H9 (cell line): ENCODE results near the gene TMEM98. TPM values are rescaled to one million over a fixed set of nuclear protein-coding genes. Genes with fewer than 3 reads are reported as not detected.

Experiments used
- DNase-seq: peaks from one replicate; pipeline ENCODE4 v3.0.0-alpha.2; 2017
- H2AFZ ChIP-seq: one replicate; pipeline ENCODE4 v1.6.1; 2013; ENCODE audit warnings: mild to moderate bottlenecking, low read length, control low read depth, moderate library complexity
- H2AK5ac ChIP-seq: 2 replicates; pipeline ENCODE4 v1.6.1; 2013; ENCODE audit warnings: low read length, control low read depth, mixed read lengths; ENCODE audit not compliant: insufficient read length
- H2BK120ac ChIP-seq: one replicate; pipeline ENCODE4 v1.6.1; 2013; ENCODE audit warnings: low read depth, mild to moderate bottlenecking, low read length, control low read depth, inconsistent platforms; ENCODE audit not compliant: poor library complexity, severe bottlenecking
- H2BK12ac ChIP-seq: 2 replicates; pipeline ENCODE4 v1.6.1; 2013; ENCODE audit warnings: low read length, control low read depth, mixed read lengths, low read depth; ENCODE audit not compliant: insufficient read length
- H2BK15ac ChIP-seq: 2 replicates; pipeline ENCODE4 v1.6.1; 2013; ENCODE audit warnings: low read depth, low read length, control low read depth
- H2BK20ac ChIP-seq: one replicate; pipeline ENCODE4 v1.6.1; 2013; ENCODE audit warnings: low read depth, mild to moderate bottlenecking, low read length, control low read depth, inconsistent platforms; ENCODE audit not compliant: poor library complexity, severe bottlenecking
- H2BK5ac ChIP-seq: 2 replicates; pipeline ENCODE4 v1.6.1; 2013; ENCODE audit warnings: low read length, control low read depth, mixed read lengths; ENCODE audit not compliant: insufficient read length
- H3K14ac ChIP-seq: 2 replicates; pipeline ENCODE4 v1.6.1; 2013; ENCODE audit warnings: low read length, control low read depth; ENCODE audit not compliant: insufficient read depth
- H3K18ac ChIP-seq: 2 replicates; pipeline ENCODE4 v1.6.1; 2013; ENCODE audit warnings: low read depth, mild to moderate bottlenecking, mixed read lengths, low read length, control low read depth; ENCODE audit not compliant: insufficient read length
- H3K23ac ChIP-seq: 2 replicates; pipeline ENCODE4 v1.6.1; 2013; ENCODE audit warnings: low read length, control low read depth, mixed read lengths, low read depth; ENCODE audit not compliant: insufficient read length
- H3K23me2 ChIP-seq: 2 replicates; pipeline ENCODE4 v1.6.1; 2013; ENCODE audit warnings: low read depth, mild to moderate bottlenecking, mixed read lengths, low read length, control low read depth; ENCODE audit not compliant: insufficient read length, poor library complexity, severe bottlenecking
- H3K27ac ChIP-seq: 2 replicates; pipeline ENCODE4 v1.5.1; 2013; ENCODE audit warnings: low read length, control low read depth, mixed read lengths, low read depth; ENCODE audit not compliant: insufficient read length
- H3K27me3 ChIP-seq: 2 replicates; pipeline ENCODE4 v1.6.1; 2013; ENCODE audit warnings: low read length, control low read depth, inconsistent platforms; ENCODE audit not compliant: insufficient read depth
- H3K4ac ChIP-seq: 2 replicates; pipeline ENCODE4 v1.6.1; 2013; ENCODE audit warnings: low read depth, mild to moderate bottlenecking, control low read depth, inconsistent platforms, low read length, moderate library complexity
- H3K4me1 ChIP-seq: 2 replicates; pipeline ENCODE4 v1.6.1; 2013; ENCODE audit warnings: low read length, control low read depth, inconsistent platforms; ENCODE audit not compliant: insufficient read depth
- H3K4me2 ChIP-seq: 2 replicates; pipeline ENCODE4 v1.6.1; 2013; ENCODE audit warnings: low read length, control low read depth, mixed read lengths; ENCODE audit not compliant: insufficient read length, insufficient read depth
- H3K56ac ChIP-seq: 2 replicates; pipeline ENCODE4 v1.6.1; 2013; ENCODE audit warnings: low read depth, mild to moderate bottlenecking, mixed read lengths, low read length, control low read depth; ENCODE audit not compliant: insufficient read length
- H3K79me1 ChIP-seq: 2 replicates; pipeline ENCODE4 v1.6.1; 2013; ENCODE audit warnings: low read depth, mild to moderate bottlenecking, moderate library complexity, low read length, control low read depth, inconsistent platforms; ENCODE audit not compliant: insufficient read depth, poor library complexity, severe bottlenecking
- H3K79me2 ChIP-seq: 2 replicates; pipeline ENCODE4 v1.6.1; 2013; ENCODE audit warnings: low read length, control low read depth, inconsistent platforms; ENCODE audit not compliant: insufficient read depth
- H3K9ac ChIP-seq: 2 replicates; pipeline ENCODE4 v1.6.1; 2013; ENCODE audit warnings: low read length, control low read depth, mixed read lengths; ENCODE audit not compliant: insufficient read length; ENCODE audit errors: extremely low read depth
- H3K9me3 ChIP-seq: one replicate; pipeline ENCODE4 v1.6.1; 2013; ENCODE audit warnings: low read depth, low read length, inconsistent platforms; ENCODE audit not compliant: control insufficient read depth
- H3T11ph ChIP-seq: one replicate; pipeline ENCODE4 v1.6.1; 2013; ENCODE audit warnings: mild to moderate bottlenecking, low read length, control low read depth, inconsistent platforms
- H4K20me1 ChIP-seq: one replicate; pipeline ENCODE4 v1.6.1; 2013; ENCODE audit not compliant: control insufficient read depth, insufficient read length, insufficient read depth
- H4K5ac ChIP-seq: 2 replicates; pipeline ENCODE4 v1.6.1; 2013; ENCODE audit warnings: low read depth, mild to moderate bottlenecking, mixed read lengths, low read length, control low read depth; ENCODE audit not compliant: insufficient read length
- H4K8ac ChIP-seq: replicated peaks from 2 replicates; pipeline ENCODE4 v1.6.1; 2013; ENCODE audit warnings: low read length, control low read depth, mixed read lengths, low read depth; ENCODE audit not compliant: insufficient read length
- H4K91ac ChIP-seq: 2 replicates; pipeline ENCODE4 v1.6.1; 2013; ENCODE audit warnings: low read depth, mild to moderate bottlenecking, moderate library complexity, mixed read lengths, low read length, control low read depth; ENCODE audit not compliant: insufficient read length
- H3K27ac Mint-ChIP-seq, 3 experiments: 2 replicates in 2 of 3; 3 replicates in 1 of 3; pipeline ENCODE4 v1.8.0; 2020 to 2021; ENCODE audit warnings: mixed read lengths in 3 of 3, mild to moderate bottlenecking in 1 of 3, moderate library complexity in 1 of 3
- H3K27me3 Mint-ChIP-seq: 2 replicates; pipeline ENCODE4 v1.8.0; 2021; ENCODE audit warnings: low read depth, mild to moderate bottlenecking, moderate library complexity, mixed read lengths
- H3K36me3 Mint-ChIP-seq, 3 experiments: 2 replicates in 2 of 3; 3 replicates in 1 of 3; pipeline ENCODE4 v1.8.0; 2020 to 2021; ENCODE audit warnings: low read depth in 3 of 3, mixed read lengths in 3 of 3; ENCODE audit not compliant: insufficient read depth in 1 of 3
- H3K4me1 Mint-ChIP-seq, 2 experiments: 2 replicates each; pipeline ENCODE4 v1.8.0; 2020; ENCODE audit warnings: mixed read lengths in 2 of 2
- H3K4me3 Mint-ChIP-seq, 2 experiments: 2 replicates in 1 of 2; 3 replicates in 1 of 2; pipeline ENCODE4 v1.8.0; 2020 to 2021; ENCODE audit warnings: mild to moderate bottlenecking in 2 of 2, mixed read lengths in 2 of 2, moderate library complexity in 1 of 2
- H3K9me3 Mint-ChIP-seq, 2 experiments: 2 replicates in 1 of 2; 3 replicates in 1 of 2; pipeline ENCODE4 v1.8.0; 2020; ENCODE audit warnings: mild to moderate bottlenecking in 2 of 2, mixed read lengths in 2 of 2, moderate library complexity in 1 of 2
- WGBS: extraction: QIAGEN DNeasy Blood & Tissue Kit; methylation state at CpG from one replicate; pipeline ENCODE4 v1.1.7; 2013; ENCODE audit warnings: missing lambda C conversion rate, low lambda C conversion rate, mixed read lengths; ENCODE audit not compliant: insufficient read length; ENCODE audit errors: extremely low coverage; 5-methylcytosine and 5-hydroxymethylcytosine counted together
- total RNA-seq: library from RNA; stranded (reverse); gene quantifications from 2 replicates; pipeline ENCODE4 v1.2.1, GENCODE V29; 2021
- TF ChIP-seq, protein P1 (sequence below): fragments of 200-600 bp; sonication (generic); conservative IDR thresholded peaks from 3 replicates; pipeline ENCODE4 v1.8.0; 2021; ENCODE audit warnings: antibody characterized with exemption, mild to moderate bottlenecking

Gene TMEM98
- total RNA-seq, 1 experiment from 2014 or later: 78.4 TPM

DNA sequence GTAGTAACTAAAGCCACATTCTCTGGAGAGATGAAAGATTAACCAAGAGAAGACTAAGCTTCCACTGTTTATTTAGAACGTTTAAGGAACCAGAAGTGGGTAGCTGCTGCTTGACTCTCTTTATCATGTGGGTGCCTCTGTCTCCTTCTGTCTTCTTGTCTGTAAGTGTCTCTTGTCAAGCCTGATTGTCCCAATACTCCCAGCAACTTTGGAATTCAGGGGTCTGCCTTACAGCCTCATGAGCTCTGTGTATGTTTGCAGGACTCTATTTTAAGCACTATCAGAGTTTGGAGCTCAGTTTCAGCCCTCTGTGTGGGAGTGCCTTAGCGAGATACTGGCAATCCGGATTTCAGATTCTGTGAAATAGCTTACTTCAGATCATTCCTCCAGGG, 34.4 kb downstream of the TMEM98 start:
- no peak overlapping the region for H3K27ac Mint-ChIP-seq
- H2BK5ac ChIP-seq: no peak overlapping the region
- no peak overlapping the region for H3K27ac ChIP-seq
- H4K20me1 ChIP-seq: no peaks in the 10 kb centered on the region
- H2BK12ac ChIP-seq: no peak overlapping the region
- no peaks in the 10 kb centered on the region for H3K27me3 ChIP-seq
- H4K5ac ChIP-seq: no peak overlapping the region
- no peak overlapping the region for H2BK15ac ChIP-seq
- no peak overlapping the region for H3K18ac ChIP-seq
- H2AFZ ChIP-seq: no peak overlapping the region
- no CpG with 5 or more reads among the region's 3 CpGs for whole genome bisulfite sequencing
- H3K23ac ChIP-seq: no peak overlapping the region
- no peak overlapping the region for H4K8ac ChIP-seq
- H3K56ac ChIP-seq: no peak overlapping the region
- no peak overlapping the region for H3K14ac ChIP-seq
- no peaks in the 10 kb centered on the region for H3K36me3 Mint-ChIP-seq
- no peak overlapping the region for H3T11ph ChIP-seq
- TF ChIP-seq, protein P1, sequence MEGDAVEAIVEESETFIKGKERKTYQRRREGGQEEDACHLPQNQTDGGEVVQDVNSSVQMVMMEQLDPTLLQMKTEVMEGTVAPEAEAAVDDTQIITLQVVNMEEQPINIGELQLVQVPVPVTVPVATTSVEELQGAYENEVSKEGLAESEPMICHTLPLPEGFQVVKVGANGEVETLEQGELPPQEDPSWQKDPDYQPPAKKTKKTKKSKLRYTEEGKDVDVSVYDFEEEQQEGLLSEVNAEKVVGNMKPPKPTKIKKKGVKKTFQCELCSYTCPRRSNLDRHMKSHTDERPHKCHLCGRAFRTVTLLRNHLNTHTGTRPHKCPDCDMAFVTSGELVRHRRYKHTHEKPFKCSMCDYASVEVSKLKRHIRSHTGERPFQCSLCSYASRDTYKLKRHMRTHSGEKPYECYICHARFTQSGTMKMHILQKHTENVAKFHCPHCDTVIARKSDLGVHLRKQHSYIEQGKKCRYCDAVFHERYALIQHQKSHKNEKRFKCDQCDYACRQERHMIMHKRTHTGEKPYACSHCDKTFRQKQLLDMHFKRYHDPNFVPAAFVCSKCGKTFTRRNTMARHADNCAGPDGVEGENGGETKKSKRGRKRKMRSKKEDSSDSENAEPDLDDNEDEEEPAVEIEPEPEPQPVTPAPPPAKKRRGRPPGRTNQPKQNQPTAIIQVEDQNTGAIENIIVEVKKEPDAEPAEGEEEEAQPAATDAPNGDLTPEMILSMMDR: no peak
- no peaks in the 10 kb centered on the region for H3K4me1 ChIP-seq
- no peaks in the 10 kb centered on the region for H3K79me1 ChIP-seq
- H2BK20ac ChIP-seq: no peak overlapping the region
- DNase-seq: no peak
- H3K9me3 ChIP-seq: no peaks in the 10 kb centered on the region
- H3K4me3 Mint-ChIP-seq: no peak overlapping the region
- no peak overlapping the region for H3K4ac ChIP-seq
- no peaks in the 10 kb centered on the region for H3K4me1 Mint-ChIP-seq
- H3K9ac ChIP-seq: no peak overlapping the region
- H3K27me3 Mint-ChIP-seq: peaks cover 25% of the 10 kb centered on the region
- H3K9me3 Mint-ChIP-seq: no peaks in the 10 kb centered on the region
- H3K4me2 ChIP-seq: no peak overlapping the region
- H3K23me2 ChIP-seq: no peaks in the 10 kb centered on the region
- no peaks in the 10 kb centered on the region for H3K79me2 ChIP-seq
- no peak overlapping the region for H4K91ac ChIP-seq
- H2AK5ac ChIP-seq: no peak overlapping the region
- no peak overlapping the region for H2BK120ac ChIP-seq
